GM21423 (cell line): ENCODE results near the gene PNISR.

Experiments used
- ATAC-seq: cut with Tn5 transposase; IDR thresholded peaks from one replicate; pipeline ENCODE4 v1.9.1; 2021; ENCODE audit warnings: mild to moderate bottlenecking, moderate library complexity; ENCODE audit not compliant: unreplicated experiment

The PNISR gene

DNA sequence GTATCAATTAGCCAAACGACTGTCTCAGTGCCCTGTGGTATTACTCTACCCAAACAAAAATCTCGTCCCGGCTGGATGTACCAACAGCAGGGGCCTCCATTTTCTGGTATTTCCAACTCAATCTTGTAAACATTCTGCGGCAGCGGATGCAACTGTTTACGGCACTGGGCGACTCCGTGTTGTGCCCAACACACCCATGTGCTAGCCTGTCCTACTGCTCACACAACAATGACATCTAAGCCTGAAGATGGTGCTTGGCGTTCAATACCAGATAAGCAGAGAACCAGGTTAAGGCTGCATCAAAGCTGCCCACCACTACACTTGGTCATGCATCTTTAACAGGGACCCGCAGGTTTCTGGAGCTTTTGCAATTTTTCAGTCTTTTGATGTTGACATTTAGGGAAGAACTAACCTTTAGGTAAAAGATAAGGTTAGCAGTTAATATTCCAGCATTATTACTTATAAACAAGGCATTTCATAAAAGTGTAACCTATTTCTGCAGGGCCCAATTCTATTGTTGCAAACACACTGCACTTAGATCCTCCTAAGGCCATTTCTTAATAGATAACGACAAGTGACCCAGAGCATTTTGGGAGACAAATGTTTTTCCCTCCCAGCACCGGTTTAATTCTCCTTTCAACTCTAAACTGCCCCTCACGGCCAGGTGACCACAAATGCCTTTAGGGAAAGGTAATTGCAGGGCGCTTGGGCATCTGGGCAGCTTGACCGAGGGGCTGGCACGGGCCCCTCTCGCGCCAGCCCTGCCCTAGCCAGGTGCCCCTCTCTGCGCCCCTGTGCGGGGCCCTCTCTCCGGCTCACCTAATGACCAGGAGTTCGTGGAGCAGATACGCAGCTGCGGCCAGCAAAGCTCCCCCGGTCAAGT is 76.6 kb downstream of the PNISR start:
- no peak for ATAC-seq
